OCI-LY1 (cell line): ENCODE results near the gene GCNA.

Experiments
- H2AFZ ChIP-seq: fragments of 200-600 bp; sonication (generic), shearing (Covaris generic); 2 replicates; pipeline ENCODE4 v1.6.0; 2014; ENCODE audit warnings: antibody characterized with exemption, mild to moderate bottlenecking, low read length
- H3F3A ChIP-seq: fragments of 200-600 bp; sonication (generic), shearing (Covaris generic); 2 replicates; pipeline ENCODE4 v1.6.0; 2014; ENCODE audit warnings: mild to moderate bottlenecking, antibody characterized with exemption, low read length, moderate library complexity; ENCODE audit not compliant: insufficient read depth
- H3K27ac ChIP-seq: fragments of 200-600 bp; sonication (generic); 2 replicates; pipeline ENCODE4 v1.5.1; 2014; ENCODE audit warnings: low read length, mixed run types, mild to moderate bottlenecking, low read depth; ENCODE audit not compliant: poor library complexity, severe bottlenecking
- H3K27me3 ChIP-seq: fragments of 200-600 bp; sonication (generic); 2 replicates; pipeline ENCODE4 v1.6.0; 2014; ENCODE audit warnings: antibody characterized with exemption, mild to moderate bottlenecking, low read length, moderate library complexity; ENCODE audit not compliant: insufficient read depth
- H3K36me3 ChIP-seq: fragments of 200-600 bp; sonication (generic); 2 replicates; pipeline ENCODE4 v1.6.1; 2014; ENCODE audit warnings: mild to moderate bottlenecking, antibody characterized with exemption, low read length, moderate library complexity, mixed read lengths; ENCODE audit not compliant: insufficient read depth
- H3K4me1 ChIP-seq: fragments of 200-600 bp; sonication (generic); 2 replicates; pipeline ENCODE4 v1.5.1; 2014; ENCODE audit warnings: mild to moderate bottlenecking, low read length, moderate library complexity; ENCODE audit not compliant: insufficient read depth, severe bottlenecking
- H3K4me2 ChIP-seq: fragments of 200-600 bp; sonication (generic), shearing (Covaris generic); 2 replicates; pipeline ENCODE4 v1.6.1; 2014; ENCODE audit warnings: low read length
- H3K4me3 ChIP-seq: fragments of 200-600 bp; sonication (generic); 2 replicates; pipeline ENCODE4 v1.5.1; 2014; ENCODE audit warnings: low read length, low read depth, mild to moderate bottlenecking, mixed read lengths; ENCODE audit not compliant: poor library complexity, severe bottlenecking
- H3K79me2 ChIP-seq: fragments of 200-600 bp; shearing (Covaris generic); 2 replicates; pipeline ENCODE4 v1.6.1; 2016; ENCODE audit warnings: mixed run types, low read length, mixed read lengths; ENCODE audit not compliant: insufficient read depth
- H3K9ac ChIP-seq: fragments of 200-600 bp; sonication (generic), shearing (Covaris generic); 2 replicates; pipeline ENCODE4 v1.6.1; 2014; ENCODE audit warnings: mild to moderate bottlenecking, low read length, mixed read lengths
- H3K9me2 ChIP-seq: fragments of 200-600 bp; sonication (generic), shearing (Covaris generic); 2 replicates; pipeline ENCODE4 v1.6.1; 2014; ENCODE audit warnings: low read depth, mild to moderate bottlenecking, low read length, mixed read lengths
- H3K9me3 ChIP-seq: fragments of 200-600 bp; shearing (Covaris generic); 2 replicates; pipeline ENCODE4 v1.6.1; 2014; ENCODE audit warnings: low read length, mixed read lengths
- H4K20me1 ChIP-seq: fragments of 200-600 bp; sonication (generic), shearing (Covaris generic); 2 replicates; pipeline ENCODE4 v1.6.0; 2016; ENCODE audit warnings: mild to moderate bottlenecking, low read length; ENCODE audit not compliant: insufficient read depth
- CTCF ChIP-seq: fragments of 200-600 bp; sonication (generic), shearing (Covaris generic); IDR thresholded peaks from 2 replicates; pipeline ENCODE4 v1.5.1; 2017; ENCODE audit warnings: mild to moderate bottlenecking, antibody characterized with exemption, low read length, moderate library complexity, mixed read lengths
- EZH2 ChIP-seq: fragments of 200-600 bp; sonication (generic), shearing (Covaris generic); IDR thresholded peaks from 2 replicates; pipeline ENCODE4 v1.8.0; 2017; ENCODE audit warnings: borderline replicate concordance, mixed run types, mild to moderate bottlenecking, antibody characterized with exemption, low read length, moderate library complexity, mixed read lengths

GCNA gene

GRCh38 chrX:71543316-71543715, 34.9 kb upstream of the GCNA start:
- H3K4me1 ChIP-seq: peaks cover 30% of the 10 kb centered on the region
- no peaks in the 10 kb centered on the region for H3F3A ChIP-seq
- no peak for TF ChIP-seq CTCF
- no peak for TF ChIP-seq EZH2
- H3K4me3 ChIP-seq: no peak overlapping the region
- H3K4me2 ChIP-seq: no peak overlapping the region
- no peaks in the 10 kb centered on the region for H3K9me2 ChIP-seq
- H2AFZ ChIP-seq: no peak overlapping the region
- no peaks in the 10 kb centered on the region for H3K27me3 ChIP-seq
- no peak overlapping the region for H3K27ac ChIP-seq
- H3K36me3 ChIP-seq: peaks cover 93% of the 10 kb centered on the region
- no peaks in the 10 kb centered on the region for H4K20me1 ChIP-seq
- no peaks in the 10 kb centered on the region for H3K9me3 ChIP-seq
- H3K79me2 ChIP-seq: peaks cover 61% of the 10 kb centered on the region
- H3K9ac ChIP-seq: no peak overlapping the region

GRCh38 chrX:71545364-71545763, 32.9 kb upstream of the GCNA start:
- Histone ChIP-seq H3K4me2 (no peak overlapping the region), H2AFZ (no peak overlapping the region), H3K79me2 (peaks cover 40% of the 10 kb centered on the region), H3K4me3 (no peak overlapping the region), H3K36me3 (peaks cover 87% of the 10 kb centered on the region), H3K4me1 (peaks cover 11% of the 10 kb centered on the region), H3F3A (no peaks in the 10 kb centered on the region), H3K9ac (no peak overlapping the region), H4K20me1 (no peaks in the 10 kb centered on the region), H3K9me3 (no peaks in the 10 kb centered on the region), H3K27ac (no peak overlapping the region), H3K9me2 (no peaks in the 10 kb centered on the region), H3K27me3 (no peaks in the 10 kb centered on the region)
- TF ChIP-seq EZH2 (no peak), CTCF (no peak)

GRCh38 chrX:71546879-71547278, 31.4 kb upstream of the GCNA start:
- no peak overlapping the region for H3K4me3 ChIP-seq
- H2AFZ ChIP-seq: no peak overlapping the region
- no peak for TF ChIP-seq CTCF
- TF ChIP-seq EZH2: no peak
- H3K9ac ChIP-seq: no peak overlapping the region
- peaks cover 77% of the 10 kb centered on the region for H3K36me3 ChIP-seq
- no peaks in the 10 kb centered on the region for H3K27me3 ChIP-seq
- H3K9me2 ChIP-seq: no peaks in the 10 kb centered on the region
- no peak overlapping the region for H3K4me2 ChIP-seq
- H3K9me3 ChIP-seq: no peaks in the 10 kb centered on the region
- no peak overlapping the region for H3K27ac ChIP-seq
- H3F3A ChIP-seq: no peaks in the 10 kb centered on the region
- H3K79me2 ChIP-seq: peaks cover 25% of the 10 kb centered on the region
- H3K4me1 ChIP-seq: no peaks in the 10 kb centered on the region
- no peaks in the 10 kb centered on the region for H4K20me1 ChIP-seq
